Lower lobe of right lung (tissue), 2 donors: ENCODE measurements around the gene NUAK1. TPM values are rescaled to one million over a fixed set of nuclear protein-coding genes. Genes with fewer than 3 reads are reported as not detected.
A peak's percentile ranks its signal among the peaks of the same experiment; 100 is the strongest.

Experiments
- ATAC-seq, 2 donors: fragments of 200-7000 bp; cut with Tn5 transposase; one replicate each; pipeline ENCODE4 v1.9.1; 2020 to 2022; ENCODE audit warnings: mild to moderate bottlenecking in 2 of 2, moderate library complexity in 2 of 2
- DNase-seq: peaks from one replicate; pipeline ENCODE4 v3.0.0-alpha.2; 2020
- H3K27ac ChIP-seq: fragments of 200-600 bp; one replicate; pipeline ENCODE4 v1.8.0; 2022
- H3K27me3 ChIP-seq: fragments of 200-600 bp; one replicate; pipeline ENCODE4 v1.8.0; 2022; ENCODE audit warnings: low read depth
- H3K36me3 ChIP-seq: fragments of 200-600 bp; one replicate; pipeline ENCODE4 v1.8.0; 2022; ENCODE audit warnings: mild to moderate bottlenecking
- H3K4me1 ChIP-seq: fragments of 200-600 bp; one replicate; pipeline ENCODE4 v1.8.0; 2022
- H3K4me3 ChIP-seq: fragments of 200-600 bp; one replicate; pipeline ENCODE4 v1.8.0; 2022; ENCODE audit warnings: mild to moderate bottlenecking
- H3K9me3 ChIP-seq: fragments of 200-600 bp; one replicate; pipeline ENCODE4 v1.8.0; 2022
- intact Hi-C: fragments of 100-400 bp; cut with DNase I; formaldehyde crosslinking; loops from one replicate; pipeline ENCODE4 v1.11.0; 2022
- total RNA-seq: library from RNA; stranded (reverse); fragmentation: NEBNext Ultra II Directional; extraction: Animal tissue kit (Norgen Biotek cat#: 25700); gene quantifications from one replicate; pipeline ENCODE4 v1.2.1, GENCODE V29; 2021
- TF ChIP-seq, protein P1 (sequence below): fragments of 200-600 bp; IDR thresholded peaks from one replicate; pipeline ENCODE4 v1.8.0; 2022; ENCODE audit warnings: antibody characterized with exemption, mild to moderate bottlenecking
- donor health status: DM: no; HTN: yes; CAD: no; lungs with severe emphysema.

NUAK1 gene
- total RNA-seq, 1 donor from 2014 or later, result 17.5 TPM

DNA sequence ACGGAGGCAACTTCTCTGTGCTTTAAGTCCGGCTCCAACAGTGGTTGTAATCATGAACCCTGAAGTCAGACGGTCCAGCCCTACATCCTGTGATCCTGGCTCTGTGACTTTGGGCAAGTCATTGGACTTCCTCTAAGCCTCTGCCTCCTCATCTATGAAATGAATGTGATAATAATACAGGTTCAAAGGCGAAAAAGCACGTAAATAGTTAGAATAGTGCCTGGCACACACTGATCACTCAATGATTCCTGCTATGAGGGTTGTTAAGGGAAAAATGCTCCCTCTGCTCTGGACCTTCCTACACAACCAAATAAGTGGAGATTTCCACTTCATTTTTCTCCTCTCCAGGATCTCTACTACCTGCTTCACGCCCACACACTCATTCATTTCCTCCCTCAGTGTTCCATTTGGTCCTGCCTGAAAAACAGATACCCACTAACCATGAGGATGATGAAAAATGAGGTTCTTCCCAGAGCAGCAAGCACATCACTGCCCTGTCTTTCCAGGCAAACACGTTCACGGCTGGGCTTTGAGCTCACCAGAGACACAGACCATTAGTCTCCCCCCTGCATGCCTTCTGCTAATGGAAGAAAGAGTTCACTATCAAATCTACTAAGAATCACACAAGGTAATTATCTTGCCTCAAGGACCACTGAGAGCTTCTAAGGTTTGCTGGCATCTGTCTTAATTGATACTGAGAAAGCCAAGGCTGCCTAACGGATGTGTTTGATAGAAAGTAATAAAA, 13.2 kb downstream of the NUAK1 start:
- H3K9me3 ChIP-seq, result no peaks in the 10 kb centered on the region
- intact Hi-C loops, result no loop called here
- H3K4me1 ChIP-seq, result peaks cover 51% of the 10 kb centered on the region
- TF ChIP-seq, protein P1, sequence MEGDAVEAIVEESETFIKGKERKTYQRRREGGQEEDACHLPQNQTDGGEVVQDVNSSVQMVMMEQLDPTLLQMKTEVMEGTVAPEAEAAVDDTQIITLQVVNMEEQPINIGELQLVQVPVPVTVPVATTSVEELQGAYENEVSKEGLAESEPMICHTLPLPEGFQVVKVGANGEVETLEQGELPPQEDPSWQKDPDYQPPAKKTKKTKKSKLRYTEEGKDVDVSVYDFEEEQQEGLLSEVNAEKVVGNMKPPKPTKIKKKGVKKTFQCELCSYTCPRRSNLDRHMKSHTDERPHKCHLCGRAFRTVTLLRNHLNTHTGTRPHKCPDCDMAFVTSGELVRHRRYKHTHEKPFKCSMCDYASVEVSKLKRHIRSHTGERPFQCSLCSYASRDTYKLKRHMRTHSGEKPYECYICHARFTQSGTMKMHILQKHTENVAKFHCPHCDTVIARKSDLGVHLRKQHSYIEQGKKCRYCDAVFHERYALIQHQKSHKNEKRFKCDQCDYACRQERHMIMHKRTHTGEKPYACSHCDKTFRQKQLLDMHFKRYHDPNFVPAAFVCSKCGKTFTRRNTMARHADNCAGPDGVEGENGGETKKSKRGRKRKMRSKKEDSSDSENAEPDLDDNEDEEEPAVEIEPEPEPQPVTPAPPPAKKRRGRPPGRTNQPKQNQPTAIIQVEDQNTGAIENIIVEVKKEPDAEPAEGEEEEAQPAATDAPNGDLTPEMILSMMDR, result no peak
- no peaks in the 10 kb centered on the region for H3K36me3 ChIP-seq
- H3K27me3 ChIP-seq, result no peaks in the 10 kb centered on the region
- peak overlapping the region; percentile 4 for H3K27ac ChIP-seq
- no peak for ATAC-seq
- no peak for DNase-seq
- H3K4me3 ChIP-seq, result no peak overlapping the region

DNA sequence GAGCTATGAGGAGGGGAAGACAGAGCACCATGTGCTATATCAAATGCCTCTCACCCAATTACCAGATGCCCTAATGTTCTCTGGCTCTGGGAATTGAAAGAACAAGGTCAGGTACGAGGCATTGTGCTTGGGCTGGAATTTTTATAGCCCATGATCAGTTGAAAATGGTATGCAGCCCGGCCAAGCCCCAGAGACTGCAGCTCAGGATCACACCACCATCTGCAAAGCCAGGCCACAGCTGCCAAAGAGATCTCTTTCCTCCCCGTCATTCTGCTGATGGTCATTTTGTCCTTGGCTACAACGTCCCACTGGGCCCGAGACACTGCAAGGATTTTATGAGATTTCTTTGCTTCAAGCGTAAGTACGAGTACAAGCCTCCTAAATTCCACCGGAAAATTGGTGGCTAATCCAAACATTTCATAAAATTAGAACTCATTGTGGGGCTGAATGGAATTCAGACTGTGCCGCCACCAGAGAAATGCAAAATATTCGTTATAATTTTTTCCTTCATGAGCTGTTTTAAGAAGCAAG, 15.1 kb downstream of the NUAK1 start:
- Histone ChIP-seq H3K27ac (peak overlapping the region; percentile 53), H3K4me1 (peaks cover 51% of the 10 kb centered on the region), H3K36me3 (no peaks in the 10 kb centered on the region), H3K4me3 (peak overlapping the region; percentile 3), H3K27me3 (no peaks in the 10 kb centered on the region), H3K9me3 (no peaks in the 10 kb centered on the region)
- peak; percentile 37 to 52 for ATAC-seq
- no peak for DNase-seq
- intact Hi-C loops, result no loop called here
- TF ChIP-seq, protein P1, result no peak

DNA sequence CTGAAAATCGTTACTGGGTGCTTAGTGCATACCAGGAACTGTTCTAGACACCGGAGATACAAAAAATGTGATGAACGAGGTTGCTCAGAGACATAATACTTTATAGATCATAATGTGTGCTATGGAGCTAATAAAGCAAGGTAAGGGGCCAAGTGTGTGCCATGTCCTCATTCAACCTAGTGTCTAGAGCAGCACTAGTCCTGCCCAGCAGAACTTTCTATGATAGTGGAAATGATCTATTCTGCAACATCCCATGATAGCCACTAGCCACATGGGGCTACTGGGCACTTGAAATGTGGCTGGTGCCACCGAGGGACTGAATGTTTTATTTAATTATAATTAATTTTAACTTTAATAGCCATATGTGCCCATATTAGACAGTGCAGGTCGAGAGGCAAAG, 15.6 kb downstream of the NUAK1 start:
- TF ChIP-seq, protein P1, result no peak
- no peak for DNase-seq
- intact Hi-C loops, result no loop called here
- no peak for ATAC-seq
- peaks cover 53% of the 10 kb centered on the region for H3K4me1 ChIP-seq
- H3K27me3 ChIP-seq, result no peaks in the 10 kb centered on the region
- no peaks in the 10 kb centered on the region for H3K36me3 ChIP-seq
- no peak overlapping the region for H3K4me3 ChIP-seq
- peak overlapping the region; percentile 53 for H3K27ac ChIP-seq
- H3K9me3 ChIP-seq, result no peaks in the 10 kb centered on the region

DNA sequence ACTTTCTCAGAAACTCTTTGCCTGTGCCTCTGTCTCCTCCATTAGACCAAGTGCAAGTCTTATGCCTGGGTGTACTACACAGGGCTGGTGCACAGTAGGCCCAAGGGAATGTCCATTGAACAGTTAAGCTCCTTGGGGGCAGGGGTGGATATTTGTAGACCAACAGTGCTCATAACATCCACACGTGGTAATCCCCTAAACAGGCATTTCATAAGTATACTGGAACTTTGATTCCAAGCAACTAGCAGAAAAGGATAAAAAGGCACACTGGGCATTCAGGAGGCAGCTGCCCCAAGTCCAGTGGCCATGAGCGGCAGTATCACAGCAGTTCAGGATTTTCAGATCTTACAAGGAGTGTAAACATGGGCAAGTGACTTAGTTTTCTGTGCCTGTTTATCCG, 16.8 kb downstream of the NUAK1 start:
- TF ChIP-seq, protein P1, result no peak
- Histone ChIP-seq H3K9me3 (no peaks in the 10 kb centered on the region), H3K4me1 (peaks cover 51% of the 10 kb centered on the region), H3K36me3 (no peaks in the 10 kb centered on the region), H3K4me3 (no peak overlapping the region), H3K27me3 (no peaks in the 10 kb centered on the region), H3K27ac (no peak overlapping the region)
- intact Hi-C loops, result no loop called here
- no peak for DNase-seq
- ATAC-seq, result no peak

DNA sequence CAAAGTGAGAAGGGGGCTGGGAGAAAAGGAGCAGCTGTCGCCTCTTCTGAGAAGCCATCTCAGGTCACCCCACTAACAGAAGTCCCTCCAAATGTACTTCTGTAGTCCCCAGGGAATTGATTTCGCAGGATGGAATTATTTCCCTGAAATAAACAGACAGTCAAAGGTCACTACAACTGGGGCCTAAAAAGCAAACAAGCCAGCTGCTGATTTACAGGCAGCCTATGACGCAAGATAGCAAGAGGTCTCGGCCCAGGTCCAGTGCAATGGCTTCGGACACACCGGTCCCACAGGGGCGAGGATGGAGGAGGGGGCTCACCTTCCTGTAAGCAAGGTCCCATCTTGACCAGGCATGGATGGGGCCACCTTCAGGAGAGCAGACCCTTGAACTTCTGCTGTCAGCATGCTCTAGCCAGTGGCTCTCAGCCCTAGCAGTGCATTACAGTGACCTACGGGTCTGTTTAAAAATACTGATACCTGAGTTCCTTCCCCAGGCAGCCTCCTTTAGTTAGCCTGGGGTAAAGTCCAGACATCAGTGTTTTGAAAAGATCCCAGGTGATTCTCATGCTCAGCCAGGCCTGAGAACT, 18.1 kb downstream of the NUAK1 start:
- Histone ChIP-seq H3K27me3 (no peaks in the 10 kb centered on the region), H3K4me3 (no peak overlapping the region), H3K4me1 (peaks cover 38% of the 10 kb centered on the region), H3K27ac (peak overlapping the region; percentile 63), H3K36me3 (no peaks in the 10 kb centered on the region), H3K9me3 (no peaks in the 10 kb centered on the region)
- DNase-seq, result no peak
- ATAC-seq, result peak in 1 of 2 donors; percentile 45
- TF ChIP-seq, protein P1, result no peak
- intact Hi-C loops, result no loop called here
